GM21390 (cell line): Measurements from ENCODE around the gene BNC2.
"Not testable (repeated sequence)": the region's sequence is repeated elsewhere in the genome, so short reads cannot be mapped to it uniquely, and the experiment has no call there.

Experiments used
- ATAC-seq: cut with Tn5 transposase; IDR thresholded peaks from one replicate; pipeline ENCODE4 v1.9.1; 2021; ENCODE audit not compliant: unreplicated experiment

BNC2 gene

GRCh38 chr9:16461851-16462250, 408.6 kb downstream of the BNC2 start:
- ATAC-seq, result no peak

DNA sequence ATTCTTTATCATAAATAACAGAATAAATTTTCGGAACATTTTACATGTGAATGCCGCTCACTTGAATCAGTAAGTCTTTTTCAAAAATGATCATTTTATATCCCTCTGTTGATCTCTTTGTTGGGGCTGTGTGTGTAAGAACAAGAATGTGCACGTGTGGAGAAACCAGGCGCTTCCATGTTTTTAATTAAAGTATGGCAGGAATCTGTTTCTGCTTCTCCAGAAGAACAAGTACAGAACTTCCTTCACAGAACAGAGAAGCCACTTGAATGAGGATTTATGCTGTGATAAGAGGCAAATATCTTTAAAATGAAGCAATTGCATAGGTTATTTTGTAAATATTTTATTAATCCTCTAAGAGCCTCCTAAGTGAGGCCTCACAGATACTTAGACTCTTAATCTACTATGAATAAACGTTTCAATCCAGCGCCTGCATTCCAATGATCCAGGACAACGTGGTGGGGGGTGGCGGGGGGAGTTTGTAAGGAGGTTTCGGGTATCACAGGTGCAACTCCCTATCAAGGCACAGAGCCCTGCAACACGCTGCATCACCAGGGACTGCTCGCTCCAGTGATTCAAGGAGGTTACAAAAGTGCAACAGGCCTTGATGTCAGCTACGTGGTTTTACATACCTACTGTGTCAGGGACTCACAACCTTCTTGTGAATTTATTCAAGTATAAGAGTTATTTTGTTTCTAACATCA, 409.2 kb downstream of the BNC2 start:
- ATAC-seq, result no peak

GRCh38 chr9:16460696-16461095, 409.8 kb downstream of the BNC2 start:
- ATAC-seq, result no peak

DNA sequence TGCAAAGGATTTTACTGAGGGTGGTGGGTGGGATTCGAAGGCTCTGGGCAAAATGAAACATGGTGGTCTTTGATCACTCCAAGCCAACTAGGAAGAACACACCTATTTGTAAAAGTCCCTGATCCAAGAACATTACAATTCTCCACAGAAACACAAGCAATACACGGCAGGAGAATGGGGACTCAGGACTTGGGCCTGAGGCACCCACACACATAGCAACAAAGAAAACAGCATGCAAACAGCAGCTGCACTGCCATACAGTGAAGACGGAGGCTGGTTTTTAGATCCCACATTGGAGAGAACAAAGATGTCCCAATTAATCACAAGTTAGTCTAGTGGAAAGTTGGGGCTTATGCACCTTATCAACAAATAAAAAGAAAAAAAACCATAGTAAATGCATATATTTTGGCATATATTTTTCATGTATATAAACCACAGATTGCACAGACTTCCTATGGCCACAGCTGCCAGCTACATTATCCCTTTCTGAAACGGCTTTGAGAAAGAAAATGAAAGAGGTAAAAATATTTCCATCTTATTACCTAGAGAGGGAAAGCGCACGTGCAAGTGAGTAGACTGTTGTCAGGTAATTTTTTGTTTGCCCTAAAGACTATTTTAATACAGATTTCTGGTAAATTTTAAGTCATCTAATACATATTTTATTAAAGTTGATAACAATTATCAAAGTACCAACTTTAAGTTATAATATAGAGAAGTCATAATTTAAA, 410.9 kb downstream of the BNC2 start:
- ATAC-seq, result no peak

DNA sequence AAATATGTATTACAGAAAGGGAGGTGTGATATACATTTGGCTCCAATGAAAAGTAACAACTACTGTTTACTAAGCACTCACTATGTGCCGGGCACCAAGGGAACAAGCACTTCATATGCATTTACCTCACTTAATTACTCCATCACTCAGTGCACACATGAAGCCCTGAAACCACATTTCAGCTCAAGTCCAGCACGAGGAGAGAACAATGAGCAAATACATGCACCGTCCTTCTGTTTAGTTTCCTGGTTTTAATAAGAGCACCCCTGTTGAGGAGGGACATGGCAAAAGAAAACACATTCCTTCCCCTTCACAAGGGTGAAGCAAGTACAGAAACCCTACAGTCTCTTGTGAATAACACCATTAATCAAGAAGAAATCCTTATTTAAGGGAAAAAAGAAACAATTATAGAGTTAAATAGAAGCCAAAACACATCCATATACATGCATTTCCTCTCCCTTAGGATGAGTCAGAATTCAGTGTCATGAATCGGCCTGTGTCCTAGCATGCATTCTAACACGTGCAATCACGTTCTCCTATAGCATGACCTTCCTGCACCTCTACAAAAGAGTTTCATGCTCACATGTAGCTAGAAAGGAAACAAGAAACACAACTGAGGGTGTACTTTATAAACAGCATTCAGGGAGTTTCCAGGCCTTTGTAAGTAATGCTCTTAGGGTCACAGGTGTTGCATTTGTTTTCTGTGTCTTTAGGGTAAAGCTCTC, 411.6 kb downstream of the BNC2 start:
- peak; percentile 50 for ATAC-seq

GRCh38 chr9:16455842-16456241, 414.6 kb downstream of the BNC2 start:
- no peak for ATAC-seq

GRCh38 chr9:16453390-16453789, 417.1 kb downstream of the BNC2 start:
- no peak for ATAC-seq

GRCh38 chr9:16450578-16450977, 419.9 kb downstream of the BNC2 start:
- ATAC-seq, result no peak

GRCh38 chr9:16450043-16450442, 420.4 kb downstream of the BNC2 start:
- ATAC-seq, result no peak

- ATAC-seq, result no peak
Measured at GRCh38 chr9:16449076-16449730, 421.3 kb downstream of the BNC2 start.

DNA sequence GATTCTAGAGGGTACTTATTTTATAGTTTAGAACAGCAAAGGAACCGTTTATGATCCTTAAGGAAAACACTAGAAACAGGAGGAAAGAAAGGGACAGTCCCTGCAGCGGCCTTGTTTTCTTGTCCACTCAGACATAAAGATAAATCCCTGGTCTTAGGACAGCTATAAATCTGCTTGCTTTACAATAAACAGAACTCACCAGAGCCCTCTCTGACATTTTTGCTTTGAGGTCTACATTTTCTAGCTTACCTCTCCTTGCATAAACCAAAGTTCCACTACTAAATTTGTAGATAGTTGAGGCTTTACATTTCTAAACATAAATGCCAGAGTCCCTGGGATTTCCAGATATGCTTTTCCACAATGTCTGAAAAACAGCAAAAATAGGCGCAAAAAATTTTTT, 422.5 kb downstream of the BNC2 start:
- no peak for ATAC-seq

- no peak for ATAC-seq
Measured at GRCh38 chr9:16446636-16447035, 423.8 kb downstream of the BNC2 start.

- no peak for ATAC-seq
Measured at GRCh38 chr9:16445141-16445920, 425.1 kb downstream of the BNC2 start.

GRCh38 chr9:16442622-16443021, 427.8 kb downstream of the BNC2 start:
- ATAC-seq, result no peak

DNA sequence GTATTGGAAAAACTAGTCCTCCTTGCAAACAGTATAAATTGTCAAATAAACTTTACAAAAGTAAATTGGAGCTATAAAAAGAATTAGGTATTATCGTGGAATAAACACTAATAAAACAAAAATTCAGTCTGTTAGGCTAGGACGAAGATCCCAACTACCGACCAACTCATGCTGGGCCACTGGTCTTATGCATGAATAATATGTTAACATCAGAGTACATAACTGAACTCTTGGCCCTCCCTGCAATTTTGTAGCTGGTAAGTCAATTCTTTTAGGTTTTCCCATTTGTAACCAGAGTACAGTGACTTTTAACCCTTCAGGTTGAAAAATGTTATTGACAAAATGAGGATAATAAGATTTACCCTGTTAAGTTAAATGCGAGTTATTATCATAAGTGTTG, 428.7 kb downstream of the BNC2 start:
- ATAC-seq, result no peak

DNA sequence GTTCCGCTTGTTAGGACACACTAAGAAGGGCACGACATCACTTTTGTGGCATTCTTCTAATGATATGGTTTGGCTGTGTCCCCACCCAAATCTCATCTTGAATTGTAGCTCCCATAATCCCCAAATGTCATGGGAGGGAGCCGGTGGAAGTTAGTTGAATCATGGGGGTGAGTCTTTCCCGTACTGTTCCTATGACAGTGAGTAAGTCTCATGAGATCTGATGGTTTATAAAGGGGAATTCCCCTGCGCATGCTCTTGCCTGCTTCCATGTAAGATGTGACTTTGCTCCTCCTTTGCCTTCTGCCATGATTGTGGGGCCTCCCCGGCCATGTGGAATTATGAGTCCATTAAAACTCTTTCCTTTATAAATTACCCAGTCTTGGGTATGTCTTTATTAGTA, 431.6 kb downstream of the BNC2 start:
- ATAC-seq, result not testable (repeated sequence)

DNA sequence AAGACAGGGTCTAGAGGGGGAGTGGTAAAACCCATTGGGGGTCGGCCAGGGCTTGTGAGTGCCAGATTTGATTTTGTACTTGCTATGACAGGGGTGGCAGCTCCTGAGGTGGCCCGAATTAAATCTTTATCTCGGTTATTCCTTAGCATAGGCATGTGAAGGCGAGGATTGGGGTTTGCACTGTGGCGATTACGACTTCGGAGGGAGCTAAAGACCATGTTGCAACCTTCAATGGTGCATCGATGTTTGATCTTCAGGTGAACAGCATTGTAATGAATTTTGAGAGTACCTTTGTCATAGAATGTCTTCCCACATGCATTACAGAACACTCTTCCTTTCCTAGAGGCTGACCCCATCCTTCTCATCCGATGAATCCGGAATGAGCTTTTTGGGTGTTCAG, 433.9 kb downstream of the BNC2 start:
- ATAC-seq, result no peak

GRCh38 chr9:16434526-16434925, 435.9 kb downstream of the BNC2 start:
- ATAC-seq, result no peak

DNA sequence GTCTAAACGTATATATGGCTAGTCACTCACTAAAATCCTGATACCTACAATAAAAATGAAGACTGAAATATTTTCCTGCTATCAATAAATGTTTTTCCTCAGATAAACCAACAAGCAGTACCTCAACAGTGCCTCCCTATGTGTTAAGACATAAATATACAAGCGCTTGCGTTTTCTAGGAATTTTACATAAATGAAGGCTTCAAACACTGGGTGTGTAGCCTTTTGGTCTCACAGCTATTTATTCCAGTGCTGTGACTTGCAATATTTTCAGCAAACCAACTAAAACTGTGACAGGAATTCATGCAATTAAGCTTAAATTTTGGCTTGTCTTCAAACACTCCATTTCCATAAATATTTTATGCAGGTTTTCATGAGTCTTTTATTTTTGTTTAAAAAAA, 437.0 kb downstream of the BNC2 start:
- ATAC-seq, result no peak

DNA sequence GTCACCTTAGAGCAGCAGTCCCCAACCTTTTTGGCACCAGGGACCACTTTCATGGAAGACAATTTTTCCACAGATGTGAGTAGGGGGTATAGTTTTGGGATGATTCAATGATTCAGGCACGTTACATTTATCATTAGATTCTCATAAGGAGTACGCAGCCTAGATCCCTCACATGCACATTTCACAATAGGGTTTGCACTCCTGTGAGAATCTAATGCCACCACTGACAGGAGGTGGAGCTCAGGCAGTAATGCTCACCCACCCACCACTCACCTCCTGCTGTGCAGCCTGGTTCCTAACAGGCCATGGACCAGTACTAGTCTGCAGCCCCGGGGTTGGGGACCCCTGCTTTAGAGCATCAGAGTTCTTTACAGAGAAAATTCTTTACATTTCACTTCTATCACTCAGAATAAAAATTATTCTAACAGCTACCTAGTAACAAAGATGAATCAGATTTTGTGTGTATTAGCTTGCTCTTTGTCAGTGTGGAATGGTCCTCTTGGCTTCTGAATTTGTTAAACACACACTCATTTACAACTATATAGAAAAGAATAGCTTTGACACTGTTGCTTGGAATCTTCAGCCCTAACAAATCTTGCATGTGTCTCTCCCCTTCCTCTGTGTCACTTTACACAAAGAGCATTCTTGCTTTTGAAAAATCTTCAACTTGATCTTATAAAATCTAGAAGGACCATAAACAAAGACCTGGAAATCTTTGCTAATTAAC, 438.6 kb downstream of the BNC2 start:
- ATAC-seq, result no peak
